ENCODE data around the gene RBM19. TPM values are rescaled to one million over a fixed set of nuclear protein-coding genes. Genes with fewer than 3 reads are reported as not detected.

The RBM19 gene
- total RNA-seq, 8 experiments from 2014 or later = 9.0 to 51.7 (median 20.2) TPM

- H3K27ac ChIP-seq = no peak overlapping the region
- H3K4me3 ChIP-seq = no peak overlapping the region
- WGBS, 10 experiments = 53 to 93% (median 76%) methylated on average over 2 to 3 of the region's 16 CpGs; no CpG with 5 or more reads in 7 of the 10 experiments
- ATAC-seq (replicated peaks in 6 of 8) = peak in 1 of 8 experiments; percentile 1
- in situ Hi-C loops (cut with MboI; ENCODE audit: low pct_unique_long_range_greater_than_20kb in 2 of 9, low sequenced_read_pairs in 9 of 9, unreplicated experiment in 9 of 9) = no loop called here
- H3K4me1 ChIP-seq (replicated peaks in 1 of 2) = peaks cover 29 to 31% of the 10 kb centered on the region in 2 donors
Observed at GRCh38 chr12:113835433-113835832, 130.7 kb downstream of the RBM19 start.

- peaks cover 29 to 31% of the 10 kb centered on the region in 2 donors for H3K4me1 ChIP-seq (replicated peaks in 1 of 2)
- in situ Hi-C loops (cut with MboI; ENCODE audit: low pct_unique_long_range_greater_than_20kb in 2 of 9, low sequenced_read_pairs in 9 of 9, unreplicated experiment in 9 of 9) = no loop called here
Observed at GRCh38 chr12:113833422-113833821, 132.7 kb downstream of the RBM19 start.

GRCh38 chr12:113831476-113831875, 134.6 kb downstream of the RBM19 start:
- in situ Hi-C loops (cut with MboI; ENCODE audit: low pct_unique_long_range_greater_than_20kb in 2 of 9, low sequenced_read_pairs in 9 of 9, unreplicated experiment in 9 of 9) = no loop called here
- Histone ChIP-seq H3K4me3 (no peak overlapping the region), H3K27ac (peak overlapping the region in 1 of 2 donors; percentile 2), H3K4me1 (replicated peaks in 1 of 2) (peaks cover 44 to 47% of the 10 kb centered on the region in 2 donors)
- peak in 5 of 8 experiments; percentile 32 to 59 (median 55) for ATAC-seq (replicated peaks in 6 of 8)
- WGBS, 10 experiments = 14 to 83% (median 36%) methylated on average over 5 to 10 of the region's 20 CpGs; no CpG with 5 or more reads in 6 of the 10 experiments

More at GRCh38 chr12:113833422-113833821, 132.7 kb downstream of the RBM19 start:
- Histone ChIP-seq H3K27ac (no peak overlapping the region), H3K4me3 (no peak overlapping the region)
- ATAC-seq (replicated peaks in 6 of 8) = no peak
- 80 to 100% (median 95%) methylated on average over 1 to 3 of the region's 3 CpGs; no CpG with 5 or more reads in 5 of the 10 experiments for WGBS, 10 experiments

- peaks cover 40 to 42% of the 10 kb centered on the region in 2 donors for H3K4me1 ChIP-seq (replicated peaks in 1 of 2)
- peak in 1 of 8 experiments; percentile 5 for ATAC-seq (replicated peaks in 6 of 8)
- no peak overlapping the region for H3K4me3 ChIP-seq
- peak overlapping the region in 1 of 2 donors; percentile 2 for H3K27ac ChIP-seq
- WGBS, 10 experiments = 67 to 100% (median 86%) methylated on average over 1 to 4 of the region's 4 CpGs; no CpG with 5 or more reads in 3 of the 10 experiments
- in situ Hi-C loops (cut with MboI; ENCODE audit: low pct_unique_long_range_greater_than_20kb in 2 of 9, low sequenced_read_pairs in 9 of 9, unreplicated experiment in 9 of 9) = no loop called here
Observed at GRCh38 chr12:113831016-113831415, 135.1 kb downstream of the RBM19 start.

GRCh38 chr12:113829212-113829611, 136.9 kb downstream of the RBM19 start:
- 70 to 100% (median 93%) methylated on average over 1 to 5 of the region's 9 CpGs; no CpG with 5 or more reads in 5 of the 10 experiments for WGBS, 10 experiments
- Histone ChIP-seq H3K4me1 (replicated peaks in 1 of 2) (peaks cover 33 to 34% of the 10 kb centered on the region in 2 donors), H3K4me3 (no peak overlapping the region), H3K27ac (no peak overlapping the region)
- in situ Hi-C loops (cut with MboI; ENCODE audit: low pct_unique_long_range_greater_than_20kb in 2 of 9, low sequenced_read_pairs in 9 of 9, unreplicated experiment in 9 of 9) = no loop called here
- no peak for ATAC-seq (replicated peaks in 6 of 8)

- Histone ChIP-seq H3K27ac (no peak overlapping the region), H3K4me1 (replicated peaks in 1 of 2) (peaks cover 36 to 43% of the 10 kb centered on the region in 2 donors), H3K4me3 (no peak overlapping the region)
- in situ Hi-C loops (cut with MboI; ENCODE audit: low pct_unique_long_range_greater_than_20kb in 2 of 9, low sequenced_read_pairs in 9 of 9, unreplicated experiment in 9 of 9) = no loop called here
- ATAC-seq (replicated peaks in 6 of 8) = peak; percentile 34 to 83 (median 56)
- 0 to 80% (median 63%) methylated on average over 1 to 5 of the region's 11 CpGs; no CpG with 5 or more reads in 3 of the 10 experiments for WGBS, 10 experiments
Observed at GRCh38 chr12:113827539-113828114, 138.5 kb downstream of the RBM19 start.

GRCh38 chr12:113826805-113827538, 139.2 kb downstream of the RBM19 start:
- ATAC-seq (replicated peaks in 6 of 8) = peak in 5 of 8 experiments; percentile 13 to 49 (median 43)
- Histone ChIP-seq H3K4me3 (no peak overlapping the region), H3K4me1 (replicated peaks in 1 of 2) (peaks cover 33 to 39% of the 10 kb centered on the region in 2 donors), H3K27ac (no peak overlapping the region)
- in situ Hi-C loops (cut with MboI; ENCODE audit: low pct_unique_long_range_greater_than_20kb in 2 of 9, low sequenced_read_pairs in 9 of 9, unreplicated experiment in 9 of 9) = no loop called here
- 50 to 100% (median 61%) methylated on average over 2 to 10 of the region's 22 CpGs; no CpG with 5 or more reads in 5 of the 10 experiments for WGBS, 10 experiments

- in situ Hi-C loops (cut with MboI; ENCODE audit: low pct_unique_long_range_greater_than_20kb in 2 of 9, low sequenced_read_pairs in 9 of 9, unreplicated experiment in 9 of 9) = no loop called here
- no peak overlapping the region for H3K4me3 ChIP-seq
- 72 to 100% (median 91%) methylated on average over 1 to 8 of the region's 8 CpGs; no CpG with 5 or more reads in 2 of the 10 experiments for WGBS, 10 experiments
- ATAC-seq (replicated peaks in 6 of 8) = peak in 2 of 8 experiments; percentile 21 to 22
- H3K27ac ChIP-seq = no peak overlapping the region
- H3K4me1 ChIP-seq (replicated peaks in 1 of 2) = peaks cover 20 to 28% of the 10 kb centered on the region in 2 donors
Observed at GRCh38 chr12:113825705-113826104, 140.4 kb downstream of the RBM19 start.

- ATAC-seq (replicated peaks in 6 of 8) = no peak
- Histone ChIP-seq H3K4me3 (no peak overlapping the region), H3K4me1 (replicated peaks in 1 of 2) (peaks cover 19 to 46% of the 10 kb centered on the region in 2 donors), H3K27ac (no peak overlapping the region)
- WGBS, 10 experiments = 40 to 100% (median 75%) methylated on average over 1 to 3 of the region's 5 CpGs; no CpG with 5 or more reads in 3 of the 10 experiments
- in situ Hi-C loops (cut with MboI; ENCODE audit: low pct_unique_long_range_greater_than_20kb in 2 of 9, low sequenced_read_pairs in 9 of 9, unreplicated experiment in 9 of 9) = no loop called here
Observed at GRCh38 chr12:113823816-113824215, 142.3 kb downstream of the RBM19 start.

GRCh38 chr12:113823016-113823415, 143.1 kb downstream of the RBM19 start:
- H3K4me3 ChIP-seq = no peak overlapping the region
- H3K4me1 ChIP-seq (replicated peaks in 1 of 2) = peaks cover 17 to 46% of the 10 kb centered on the region in 2 donors
- in situ Hi-C loops (cut with MboI; ENCODE audit: low pct_unique_long_range_greater_than_20kb in 2 of 9, low sequenced_read_pairs in 9 of 9, unreplicated experiment in 9 of 9) = no loop called here
- ATAC-seq (replicated peaks in 6 of 8) = peak in 4 of 8 experiments; percentile 17 to 37 (median 30)
- 27 to 100% (median 78%) methylated on average over 2 to 4 of the region's 16 CpGs; no CpG with 5 or more reads in 5 of the 10 experiments for WGBS, 10 experiments
- no peak overlapping the region for H3K27ac ChIP-seq

- peaks cover 11 to 32% of the 10 kb centered on the region in 2 donors for H3K4me1 ChIP-seq (replicated peaks in 1 of 2)
- ATAC-seq (replicated peaks in 6 of 8) = no peak
- in situ Hi-C loops (cut with MboI; ENCODE audit: low pct_unique_long_range_greater_than_20kb in 2 of 9, low sequenced_read_pairs in 9 of 9, unreplicated experiment in 9 of 9) = no loop called here
- WGBS, 10 experiments = 80 to 86% (median 80%) methylated on average over 1 to 5 of the region's 8 CpGs; no CpG with 5 or more reads in 7 of the 10 experiments
- H3K27ac ChIP-seq = no peak overlapping the region
- no peak overlapping the region for H3K4me3 ChIP-seq
Observed at GRCh38 chr12:113820842-113821241, 145.3 kb downstream of the RBM19 start.

- no peak overlapping the region for H3K27ac ChIP-seq
- no peak overlapping the region for H3K4me3 ChIP-seq
- in situ Hi-C loops (cut with MboI; ENCODE audit: low pct_unique_long_range_greater_than_20kb in 2 of 9, low sequenced_read_pairs in 9 of 9, unreplicated experiment in 9 of 9) = no loop called here
- ATAC-seq (replicated peaks in 6 of 8) = peak in 4 of 8 experiments; percentile 44 to 69 (median 60)
- H3K4me1 ChIP-seq (replicated peaks in 1 of 2) = peaks cover 11 to 32% of the 10 kb centered on the region in 2 donors
- WGBS, 10 experiments = 71 to 99% (median 83%) methylated on average over 1 to 13 of the region's 15 CpGs; no CpG with 5 or more reads in 1 of the 10 experiments
Observed at GRCh38 chr12:113820309-113820708, 145.8 kb downstream of the RBM19 start.

GRCh38 chr12:113819495-113819894, 146.6 kb downstream of the RBM19 start:
- WGBS, 10 experiments = 56 to 76% (median 60%) methylated on average over 3 to 5 of the region's 10 CpGs; no CpG with 5 or more reads in 6 of the 10 experiments
- Histone ChIP-seq H3K4me1 (replicated peaks in 1 of 2) (peaks cover 11 to 32% of the 10 kb centered on the region in 2 donors), H3K27ac (no peak overlapping the region), H3K4me3 (no peak overlapping the region)
- in situ Hi-C loops (cut with MboI; ENCODE audit: low pct_unique_long_range_greater_than_20kb in 2 of 9, low sequenced_read_pairs in 9 of 9, unreplicated experiment in 9 of 9) = no loop called here
- peak in 5 of 8 experiments; percentile 15 to 38 (median 26) for ATAC-seq (replicated peaks in 6 of 8)

All from motor neuron (in vitro differentiated cells).